ENCODE results near the gene NOTCH1.

DNA sequence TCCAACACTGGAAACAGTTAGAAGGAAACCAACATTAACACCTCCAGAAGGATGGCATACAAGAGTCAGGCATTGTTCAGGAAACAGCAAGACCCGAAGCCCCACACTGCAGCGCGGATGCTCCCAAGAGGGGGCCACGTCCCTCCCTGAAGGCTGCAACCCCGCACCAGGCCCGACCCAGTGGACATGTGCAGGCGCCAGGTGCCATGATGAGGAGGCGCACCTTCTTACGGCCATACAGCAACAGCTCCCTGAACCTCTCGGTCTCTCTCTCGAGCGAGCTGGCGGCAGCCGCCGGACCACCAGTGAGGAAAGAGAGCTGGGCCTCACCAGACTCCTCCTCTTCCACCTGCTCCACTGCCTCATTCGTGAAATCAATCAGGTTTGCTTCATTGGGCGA, 83.2 kb downstream of the NOTCH1 start:
- no peak for TF ChIP-seq TAF1 (IDR thresholded peaks at IDR 0.05; ENCODE audit: borderline replicate concordance, insufficient read depth, low read length)
- TF ChIP-seq POLR2AphosphoS5 (IDR thresholded peaks at IDR 0.05; ENCODE audit: low read depth, low read length) = no peak
- TF ChIP-seq SIN3A (IDR thresholded peaks at IDR 0.05; ENCODE audit: borderline replicate concordance, insufficient read depth, low read length) = no peak
- TF ChIP-seq REST (IDR thresholded peaks at IDR 0.05; ENCODE audit: insufficient read depth in 1 of 2, low read depth in 2 of 2, low read length in 2 of 2) = no peak
